Measurements from ENCODE around the gene RMDN2. TPM values are rescaled to one million over a fixed set of nuclear protein-coding genes. Genes with fewer than 3 reads are reported as not detected.
"Not testable (repeated sequence)": the region's sequence is repeated elsewhere in the genome, so short reads cannot be mapped to it uniquely, and the experiment has no call there.

RMDN2 gene
- polyA plus RNA-seq, 1 donor (not counting 4 experiments of a cell fraction or from before 2014, with no cell fraction given), result 9.3 TPM

- H3K9me3 ChIP-seq (ENCODE audit: control insufficient read depth, low read depth, low read length); H3K27me3 ChIP-seq (ENCODE audit: control insufficient read depth, extremely low read depth, insufficient read depth, low read length); H3K36me3 ChIP-seq (ENCODE audit: control insufficient read depth in 2 of 2, extremely low read depth in 1 of 2, insufficient read depth in 2 of 2, low read length in 2 of 2); H4K20me1 ChIP-seq (ENCODE audit: control insufficient read depth, extremely low read depth, insufficient read depth, low read length); H3K9me1 ChIP-seq (ENCODE audit: control insufficient read depth, extremely low read depth, insufficient read depth, low read length); H3K4me3 ChIP-seq (ENCODE audit: control insufficient read depth in 2 of 3, extremely low read depth in 1 of 3, insufficient read depth in 2 of 3, low read depth in 1 of 3, low read length in 3 of 3); FAIRE-seq; H3K4me2 ChIP-seq (ENCODE audit: control insufficient read depth, extremely low read depth, insufficient read depth, low read depth, low read length); H2AFZ ChIP-seq (ENCODE audit: control insufficient read depth, low read length); H3K4me1 ChIP-seq (ENCODE audit: control insufficient read depth, extremely low read depth, insufficient read depth, low read length); H3K9ac ChIP-seq (ENCODE audit: control insufficient read depth, extremely low read depth, insufficient read depth, low read length); H3K79me2 ChIP-seq (ENCODE audit: control insufficient read depth, insufficient read depth, low read length); H3K27ac ChIP-seq (ENCODE audit: control insufficient read depth, insufficient read depth, low read length); dilution Hi-C loops (cut with MboI; ENCODE audit: extremely low pct_ligation_motif_present, low sequenced_read_pairs); DNase-seq (ENCODE audit: low read depth, low spot score): not testable (repeated sequence)
Measured at GRCh38 chr2:37963901-37964300, 38.8 kb downstream of the RMDN2 start.

- no peak for FAIRE-seq
- Histone ChIP-seq H3K27me3 (ENCODE audit: control insufficient read depth, extremely low read depth, insufficient read depth, low read length) (no peaks in the 10 kb centered on the region), H4K20me1 (ENCODE audit: control insufficient read depth, extremely low read depth, insufficient read depth, low read length) (no peaks in the 10 kb centered on the region), H3K9me1 (ENCODE audit: control insufficient read depth, extremely low read depth, insufficient read depth, low read length) (no peaks in the 10 kb centered on the region), H3K4me2 (ENCODE audit: control insufficient read depth, extremely low read depth, insufficient read depth, low read depth, low read length) (no peak overlapping the region), H3K4me1 (ENCODE audit: control insufficient read depth, extremely low read depth, insufficient read depth, low read length) (no peaks in the 10 kb centered on the region), H3K79me2 (ENCODE audit: control insufficient read depth, insufficient read depth, low read length) (no peaks in the 10 kb centered on the region), H3K36me3 (ENCODE audit: control insufficient read depth in 2 of 2, extremely low read depth in 1 of 2, insufficient read depth in 2 of 2, low read length in 2 of 2) (no peaks in the 10 kb centered on the region), H2AFZ (ENCODE audit: control insufficient read depth, low read length) (no peak overlapping the region), H3K9me3 (ENCODE audit: control insufficient read depth, low read depth, low read length) (no peaks in the 10 kb centered on the region), H3K9ac (ENCODE audit: control insufficient read depth, extremely low read depth, insufficient read depth, low read length) (no peak overlapping the region), H3K4me3 (ENCODE audit: control insufficient read depth in 2 of 3, extremely low read depth in 1 of 3, insufficient read depth in 2 of 3, low read depth in 1 of 3, low read length in 3 of 3) (no peak overlapping the region), H3K27ac (ENCODE audit: control insufficient read depth, insufficient read depth, low read length) (no peak overlapping the region)
- DNase-seq (ENCODE audit: low read depth, low spot score), result no peak
- dilution Hi-C loops (cut with MboI; ENCODE audit: extremely low pct_ligation_motif_present, low sequenced_read_pairs), result no loop called here
- TF ChIP-seq EZH2 (IDR thresholded peaks at IDR 0.05; ENCODE audit: low read length) (no peak), CTCF (optimal IDR thresholded peaks at IDR 0.05 in 1 of 3, IDR thresholded peaks at IDR 0.05 in 1 of 3, conservative IDR thresholded peaks at IDR 0.05 in 1 of 3; ENCODE audit: extremely low read depth in 1 of 3, insufficient read depth in 2 of 3, low read length in 3 of 3) (no peak)
Measured at GRCh38 chr2:37966326-37966725, 41.2 kb downstream of the RMDN2 start.

- H3K27ac ChIP-seq (ENCODE audit: control insufficient read depth, insufficient read depth, low read length), result no peak overlapping the region
- no peaks in the 10 kb centered on the region for H3K27me3 ChIP-seq (ENCODE audit: control insufficient read depth, extremely low read depth, insufficient read depth, low read length)
- H3K4me2 ChIP-seq (ENCODE audit: control insufficient read depth, extremely low read depth, insufficient read depth, low read depth, low read length), result no peak overlapping the region
- no peaks in the 10 kb centered on the region for H3K9me3 ChIP-seq (ENCODE audit: control insufficient read depth, low read depth, low read length)
- peaks cover 7% of the 10 kb centered on the region for H3K4me1 ChIP-seq (ENCODE audit: control insufficient read depth, extremely low read depth, insufficient read depth, low read length)
- H3K4me3 ChIP-seq (ENCODE audit: control insufficient read depth in 2 of 3, extremely low read depth in 1 of 3, insufficient read depth in 2 of 3, low read depth in 1 of 3, low read length in 3 of 3), result no peak overlapping the region
- no peak overlapping the region for H2AFZ ChIP-seq (ENCODE audit: control insufficient read depth, low read length)
- no peaks in the 10 kb centered on the region for H3K36me3 ChIP-seq (ENCODE audit: control insufficient read depth in 2 of 2, extremely low read depth in 1 of 2, insufficient read depth in 2 of 2, low read length in 2 of 2)
- DNase-seq (ENCODE audit: low read depth, low spot score), result no peak
- no peak overlapping the region for H3K9ac ChIP-seq (ENCODE audit: control insufficient read depth, extremely low read depth, insufficient read depth, low read length)
- dilution Hi-C loops (cut with MboI; ENCODE audit: extremely low pct_ligation_motif_present, low sequenced_read_pairs), result no loop called here
- no peaks in the 10 kb centered on the region for H3K9me1 ChIP-seq (ENCODE audit: control insufficient read depth, extremely low read depth, insufficient read depth, low read length)
- FAIRE-seq, result no peak
- TF ChIP-seq CTCF (optimal IDR thresholded peaks at IDR 0.05 in 1 of 3, IDR thresholded peaks at IDR 0.05 in 1 of 3, conservative IDR thresholded peaks at IDR 0.05 in 1 of 3; ENCODE audit: extremely low read depth in 1 of 3, insufficient read depth in 2 of 3, low read length in 3 of 3), result no peak
- TF ChIP-seq EZH2 (IDR thresholded peaks at IDR 0.05; ENCODE audit: low read length), result no peak
- no peaks in the 10 kb centered on the region for H3K79me2 ChIP-seq (ENCODE audit: control insufficient read depth, insufficient read depth, low read length)
- no peaks in the 10 kb centered on the region for H4K20me1 ChIP-seq (ENCODE audit: control insufficient read depth, extremely low read depth, insufficient read depth, low read length)
Measured at GRCh38 chr2:37969731-37970130, 44.6 kb downstream of the RMDN2 start.

Measured in keratinocyte (primary cell).